ENCODE results near the gene KRT20.

Gene KRT20

DNA sequence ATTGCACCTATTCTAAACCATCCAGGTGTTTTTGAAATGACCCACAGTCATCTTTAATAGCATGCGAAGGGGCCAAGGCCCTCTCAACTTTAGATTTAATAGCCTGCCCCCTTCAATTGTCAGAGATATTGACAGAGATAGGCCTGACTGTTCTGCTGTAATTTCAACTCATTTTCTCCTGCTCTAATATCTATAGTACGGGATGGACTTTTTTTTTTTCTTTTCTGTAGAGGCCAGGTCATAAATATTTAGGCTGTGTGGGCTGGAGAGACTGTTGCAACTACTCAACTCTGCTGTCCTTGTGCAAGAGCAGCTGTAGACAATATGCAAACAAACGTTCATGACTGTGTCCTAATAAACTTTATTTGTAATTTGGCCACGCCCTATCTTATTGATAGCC is 24.7 kb upstream of the KRT20 start:
- TF ChIP-seq, protein P1, sequence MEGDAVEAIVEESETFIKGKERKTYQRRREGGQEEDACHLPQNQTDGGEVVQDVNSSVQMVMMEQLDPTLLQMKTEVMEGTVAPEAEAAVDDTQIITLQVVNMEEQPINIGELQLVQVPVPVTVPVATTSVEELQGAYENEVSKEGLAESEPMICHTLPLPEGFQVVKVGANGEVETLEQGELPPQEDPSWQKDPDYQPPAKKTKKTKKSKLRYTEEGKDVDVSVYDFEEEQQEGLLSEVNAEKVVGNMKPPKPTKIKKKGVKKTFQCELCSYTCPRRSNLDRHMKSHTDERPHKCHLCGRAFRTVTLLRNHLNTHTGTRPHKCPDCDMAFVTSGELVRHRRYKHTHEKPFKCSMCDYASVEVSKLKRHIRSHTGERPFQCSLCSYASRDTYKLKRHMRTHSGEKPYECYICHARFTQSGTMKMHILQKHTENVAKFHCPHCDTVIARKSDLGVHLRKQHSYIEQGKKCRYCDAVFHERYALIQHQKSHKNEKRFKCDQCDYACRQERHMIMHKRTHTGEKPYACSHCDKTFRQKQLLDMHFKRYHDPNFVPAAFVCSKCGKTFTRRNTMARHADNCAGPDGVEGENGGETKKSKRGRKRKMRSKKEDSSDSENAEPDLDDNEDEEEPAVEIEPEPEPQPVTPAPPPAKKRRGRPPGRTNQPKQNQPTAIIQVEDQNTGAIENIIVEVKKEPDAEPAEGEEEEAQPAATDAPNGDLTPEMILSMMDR (IDR thresholded peaks at IDR 0.05; ENCODE audit: control insufficient read depth, insufficient read depth, low read depth, low read length, missing control alignments), result no peak
- H3K4me3 ChIP-seq (ENCODE audit: control insufficient read depth, low read depth, low read length), result no peak overlapping the region
- peak; percentile 82 for DNase-seq (ENCODE audit: low read depth)

DNA sequence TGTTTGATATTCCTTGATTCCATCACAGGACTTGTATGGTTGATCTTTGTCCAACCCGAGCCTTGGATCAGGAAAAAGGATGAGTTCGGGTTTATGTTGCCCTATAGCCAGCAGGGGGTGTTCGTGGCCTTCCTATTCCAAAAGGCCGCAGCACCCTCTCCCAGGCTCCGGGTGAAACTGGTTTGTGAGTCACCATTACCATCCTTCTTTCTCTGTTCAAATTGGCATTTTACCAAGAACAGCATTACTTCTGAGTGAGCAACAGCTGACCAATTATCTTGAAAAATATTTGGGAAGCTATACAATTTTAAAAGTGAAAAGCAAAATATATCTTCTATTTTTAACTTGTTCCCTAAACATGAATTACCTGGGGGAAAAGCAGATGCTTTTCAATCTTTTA is 24.3 kb upstream of the KRT20 start:
- DNase-seq (ENCODE audit: low read depth), result peak; percentile 96
- no peak overlapping the region for H3K4me3 ChIP-seq (ENCODE audit: control insufficient read depth, low read depth, low read length)
- TF ChIP-seq, protein P1 (IDR thresholded peaks at IDR 0.05; ENCODE audit: control insufficient read depth, insufficient read depth, low read depth, low read length, missing control alignments), result peak; percentile 79

DNA sequence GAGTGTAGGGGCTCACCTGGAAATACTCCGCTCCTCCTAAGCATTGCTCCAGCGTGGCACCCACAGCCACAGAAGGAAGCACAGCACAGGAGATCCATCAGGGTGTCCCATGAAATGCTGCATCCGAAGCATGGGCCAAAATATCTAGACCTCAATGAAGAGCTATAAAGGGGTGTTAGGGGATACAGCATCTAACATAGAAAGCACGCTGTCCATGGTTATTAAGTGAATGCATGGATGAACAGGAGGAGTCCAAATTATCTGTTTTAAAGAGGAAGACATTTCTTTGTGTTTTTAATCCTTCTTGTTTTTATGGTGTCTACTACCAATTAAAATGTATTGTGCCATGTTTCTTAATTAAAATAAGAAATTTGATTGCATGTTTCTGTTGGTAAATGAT is 21.6 kb upstream of the KRT20 start:
- TF ChIP-seq, protein P1 (IDR thresholded peaks at IDR 0.05; ENCODE audit: control insufficient read depth, insufficient read depth, low read depth, low read length, missing control alignments), result no peak
- no peak overlapping the region for H3K4me3 ChIP-seq (ENCODE audit: control insufficient read depth, low read depth, low read length)
- no peak for DNase-seq (ENCODE audit: low read depth)

DNA sequence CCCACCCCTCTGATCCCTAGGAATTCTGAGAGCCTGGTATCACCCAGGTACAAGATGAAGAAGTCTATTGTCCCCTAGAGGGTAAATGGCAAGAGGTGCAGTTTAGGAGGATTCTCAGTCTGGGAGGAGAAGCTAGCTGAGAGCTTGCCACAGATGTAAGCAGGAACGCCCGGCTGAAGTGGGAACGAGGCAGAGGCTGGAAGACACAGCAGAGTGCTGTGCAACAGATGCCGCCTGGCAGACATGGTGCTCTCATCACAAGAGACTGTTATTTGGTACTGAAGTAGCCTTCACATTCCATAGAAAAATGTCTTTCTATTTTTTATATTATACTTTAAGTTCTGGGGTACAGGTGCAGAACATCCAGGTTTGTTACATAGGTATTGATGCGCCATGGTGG is 20.3 kb upstream of the KRT20 start:
- TF ChIP-seq, protein P1 (IDR thresholded peaks at IDR 0.05; ENCODE audit: control insufficient read depth, insufficient read depth, low read depth, low read length, missing control alignments), result no peak
- DNase-seq (ENCODE audit: low read depth), result no peak
- H3K4me3 ChIP-seq (ENCODE audit: control insufficient read depth, low read depth, low read length), result no peak overlapping the region

DNA sequence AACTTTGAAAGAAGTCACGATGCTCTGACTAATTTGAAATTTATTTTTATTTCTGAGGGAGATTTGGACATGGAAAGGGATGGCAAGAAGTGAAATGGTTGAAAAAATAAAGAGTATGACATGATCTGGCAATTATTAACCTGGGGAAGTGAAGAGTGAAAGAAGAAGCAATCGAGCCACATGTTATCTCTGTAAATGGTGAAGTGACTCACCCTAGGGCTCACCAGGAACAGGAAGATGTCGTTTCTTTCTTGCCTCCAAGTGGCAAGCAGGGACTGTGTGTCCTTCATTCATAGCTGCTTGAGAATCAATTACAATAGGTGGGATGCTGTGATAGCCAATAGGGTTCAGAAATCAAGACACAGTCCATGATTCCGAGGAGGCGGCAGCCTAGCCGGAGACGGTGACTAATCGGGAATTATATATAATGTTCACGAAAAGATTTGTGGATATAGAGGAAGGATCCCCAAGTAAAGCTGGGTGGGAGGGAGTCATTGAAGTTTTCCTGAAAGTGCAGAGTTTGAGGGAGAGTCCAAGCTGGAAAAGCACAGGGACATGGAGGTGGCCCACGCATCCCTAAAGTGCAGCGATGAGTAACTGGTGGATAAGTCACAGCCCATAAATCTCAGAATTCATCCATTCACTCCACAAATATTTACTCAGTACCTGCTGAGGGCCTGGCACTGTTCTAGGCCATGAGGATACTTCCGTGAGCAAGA is 18.2 kb upstream of the KRT20 start:
- TF ChIP-seq, protein P1 (IDR thresholded peaks at IDR 0.05; ENCODE audit: control insufficient read depth, insufficient read depth, low read depth, low read length, missing control alignments), result no peak
- peak; percentile 32 for DNase-seq (ENCODE audit: low read depth)
- no peak overlapping the region for H3K4me3 ChIP-seq (ENCODE audit: control insufficient read depth, low read depth, low read length)

DNA sequence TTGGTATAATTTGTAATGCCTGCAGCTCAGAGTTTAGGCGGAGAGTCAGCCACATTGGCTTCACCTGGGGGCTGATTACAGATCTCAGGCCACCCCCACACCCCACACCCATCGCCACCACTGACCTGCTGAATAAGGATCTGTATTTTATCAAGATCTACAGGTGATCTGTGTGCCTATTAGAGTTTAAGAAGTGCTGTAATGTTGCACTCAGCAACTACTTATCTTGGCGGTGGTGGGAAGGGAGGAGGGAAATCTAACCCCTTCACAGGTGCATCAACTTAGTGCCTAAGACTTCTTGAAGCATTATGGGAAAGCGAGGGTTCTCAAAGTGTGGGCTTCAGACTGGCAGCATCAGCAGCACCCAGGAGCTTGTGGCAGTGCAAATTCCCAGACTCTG is 17.5 kb upstream of the KRT20 start:
- no peak overlapping the region for H3K4me3 ChIP-seq (ENCODE audit: control insufficient read depth, low read depth, low read length)
- no peak for DNase-seq (ENCODE audit: low read depth)
- TF ChIP-seq, protein P1 (IDR thresholded peaks at IDR 0.05; ENCODE audit: control insufficient read depth, insufficient read depth, low read depth, low read length, missing control alignments), result no peak

Measured in AG09309 (cell line).